ENCODE results near the gene LZTR1. TPM values are rescaled to one million over a fixed set of nuclear protein-coding genes. Genes with fewer than 3 reads are reported as not detected.

The LZTR1 gene
- total RNA-seq, 4 donors from 2014 or later, result 18.2 to 73.7 (median 56.1) TPM

DNA sequence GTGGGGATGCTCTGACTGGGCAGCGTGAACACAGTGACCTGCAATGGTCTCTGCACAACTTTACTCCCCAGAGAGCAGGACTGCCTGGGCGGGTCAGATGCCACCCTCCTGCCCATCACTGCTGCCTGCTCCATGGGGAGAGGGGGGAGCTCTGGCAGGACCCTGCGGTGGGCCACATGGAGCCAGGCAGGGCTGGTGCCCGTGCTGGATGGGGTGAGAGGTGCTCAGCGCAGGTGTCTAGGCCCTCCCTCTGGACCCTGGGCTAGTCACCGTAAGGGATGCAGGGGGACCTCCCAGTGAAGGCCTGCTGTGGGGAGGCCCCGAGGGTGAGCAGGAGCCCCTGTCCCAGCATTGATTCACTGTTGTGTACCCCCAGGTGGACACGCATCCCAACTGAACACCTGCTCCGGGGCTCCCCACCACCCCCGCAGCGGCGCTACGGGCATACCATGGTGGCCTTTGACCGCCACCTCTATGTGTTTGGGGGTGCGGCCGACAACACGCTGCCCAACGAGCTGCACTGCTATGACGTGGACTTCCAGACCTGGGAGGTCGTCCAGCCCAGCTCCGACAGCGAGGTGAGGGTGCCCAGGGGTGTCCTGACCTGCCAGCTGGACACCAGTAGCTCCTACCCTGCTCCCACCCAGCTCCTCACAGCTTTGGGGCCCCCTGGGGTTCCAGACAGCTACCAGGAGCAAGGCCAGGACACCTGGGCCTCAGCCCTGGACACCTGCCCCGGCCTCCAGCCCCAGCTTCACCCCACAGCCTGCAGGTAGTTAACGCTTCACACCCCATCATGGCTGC, 9.4 kb downstream of the LZTR1 start:
- TF ChIP-seq, protein P1, sequence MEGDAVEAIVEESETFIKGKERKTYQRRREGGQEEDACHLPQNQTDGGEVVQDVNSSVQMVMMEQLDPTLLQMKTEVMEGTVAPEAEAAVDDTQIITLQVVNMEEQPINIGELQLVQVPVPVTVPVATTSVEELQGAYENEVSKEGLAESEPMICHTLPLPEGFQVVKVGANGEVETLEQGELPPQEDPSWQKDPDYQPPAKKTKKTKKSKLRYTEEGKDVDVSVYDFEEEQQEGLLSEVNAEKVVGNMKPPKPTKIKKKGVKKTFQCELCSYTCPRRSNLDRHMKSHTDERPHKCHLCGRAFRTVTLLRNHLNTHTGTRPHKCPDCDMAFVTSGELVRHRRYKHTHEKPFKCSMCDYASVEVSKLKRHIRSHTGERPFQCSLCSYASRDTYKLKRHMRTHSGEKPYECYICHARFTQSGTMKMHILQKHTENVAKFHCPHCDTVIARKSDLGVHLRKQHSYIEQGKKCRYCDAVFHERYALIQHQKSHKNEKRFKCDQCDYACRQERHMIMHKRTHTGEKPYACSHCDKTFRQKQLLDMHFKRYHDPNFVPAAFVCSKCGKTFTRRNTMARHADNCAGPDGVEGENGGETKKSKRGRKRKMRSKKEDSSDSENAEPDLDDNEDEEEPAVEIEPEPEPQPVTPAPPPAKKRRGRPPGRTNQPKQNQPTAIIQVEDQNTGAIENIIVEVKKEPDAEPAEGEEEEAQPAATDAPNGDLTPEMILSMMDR (IDR thresholded peaks at IDR 0.05), result no peak
- no peak for TF ChIP-seq POLR2A (IDR thresholded peaks at IDR 0.05)

DNA sequence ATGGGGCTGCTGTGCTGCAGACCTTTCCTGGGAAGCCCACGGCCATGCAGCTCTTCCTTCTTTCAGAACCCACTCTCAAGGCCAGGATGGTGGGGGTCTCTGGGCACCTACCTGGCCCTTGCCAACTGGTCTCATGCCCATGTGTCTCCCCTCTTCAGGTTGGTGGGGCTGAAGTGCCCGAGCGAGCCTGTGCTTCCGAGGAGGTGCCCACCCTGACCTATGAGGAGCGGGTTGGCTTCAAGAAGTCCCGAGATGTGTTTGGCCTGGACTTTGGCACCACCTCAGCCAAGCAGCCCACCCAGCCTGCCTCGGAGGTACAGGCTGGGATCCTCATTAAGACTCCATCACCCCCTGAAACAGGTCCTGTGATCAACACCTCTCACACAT, 10.0 kb downstream of the LZTR1 start:
- Histone ChIP-seq H3K4me1 (no peaks in the 10 kb centered on the region), H3K9me3 (no peaks in the 10 kb centered on the region), H3K27ac (no peak overlapping the region), H3K4me3 (no peak overlapping the region), H3K36me3 (no peaks in the 10 kb centered on the region), H3K27me3 (no peaks in the 10 kb centered on the region)
- intact Hi-C loops (cut with DNase I; ENCODE audit: low total_unique reads), result no loop called here
- TF ChIP-seq POLR2A (IDR thresholded peaks at IDR 0.05), result no peak
- no peak for DNase-seq

More for the DNA sequence above, 9.4 kb downstream of the LZTR1 start:
- Histone ChIP-seq H3K4me1 (no peaks in the 10 kb centered on the region), H3K9me3 (no peaks in the 10 kb centered on the region), H3K36me3 (no peaks in the 10 kb centered on the region), H3K27ac (no peak overlapping the region), H3K4me3 (no peak overlapping the region), H3K27me3 (no peaks in the 10 kb centered on the region)
- DNase-seq, result no peak
- intact Hi-C loops (cut with DNase I; ENCODE audit: low total_unique reads), result no loop called here

DNA sequence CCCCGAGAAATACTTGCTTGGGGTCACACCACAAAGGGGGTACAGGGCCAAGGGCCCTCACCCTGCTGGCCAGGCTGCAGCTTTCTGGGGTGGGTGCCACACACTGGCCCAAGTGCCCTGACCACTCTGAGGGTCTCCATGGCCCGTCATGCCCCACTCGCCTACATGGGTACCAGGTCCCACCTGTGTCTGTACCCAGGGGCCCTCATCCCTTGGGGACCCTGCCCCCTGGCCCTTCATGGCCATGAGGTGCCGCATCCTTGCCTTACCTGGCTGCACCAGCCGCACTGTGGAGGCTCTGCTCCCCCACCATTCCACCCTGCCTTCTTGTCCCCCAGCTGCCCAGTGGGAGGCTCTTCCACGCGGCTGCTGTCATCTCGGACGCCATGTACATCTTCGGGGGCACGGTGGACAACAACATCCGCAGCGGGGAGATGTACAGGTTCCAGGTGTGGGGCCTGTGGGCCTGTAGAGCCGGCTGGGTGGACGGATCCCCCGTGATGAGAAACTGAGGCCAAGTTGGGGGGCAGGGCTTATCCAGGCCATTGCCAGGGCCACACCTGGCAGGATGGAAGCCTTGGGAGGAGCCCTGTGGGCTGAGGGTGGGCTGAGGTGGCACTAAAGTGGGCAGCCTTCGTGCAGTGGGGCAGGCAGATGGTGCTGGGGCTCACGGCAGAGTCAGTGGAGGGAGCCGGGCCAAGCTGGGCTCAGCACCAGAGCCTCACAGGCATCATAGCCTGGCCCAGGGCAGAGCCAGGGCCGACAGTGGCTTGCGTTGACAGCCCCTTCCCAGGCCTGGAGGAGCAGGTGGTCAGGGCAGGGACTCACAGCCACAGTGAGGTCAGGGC, 10.6 kb downstream of the LZTR1 start:
- Histone ChIP-seq H3K27me3 (no peaks in the 10 kb centered on the region), H3K4me1 (no peaks in the 10 kb centered on the region), H3K9me3 (no peaks in the 10 kb centered on the region), H3K27ac (no peak overlapping the region), H3K4me3 (no peak overlapping the region), H3K36me3 (no peaks in the 10 kb centered on the region)
- TF ChIP-seq, protein P1 (IDR thresholded peaks at IDR 0.05), result no peak
- TF ChIP-seq POLR2A (IDR thresholded peaks at IDR 0.05), result no peak
- no peak for DNase-seq
- intact Hi-C loops (cut with DNase I; ENCODE audit: low total_unique reads), result no loop called here

- Histone ChIP-seq H3K36me3 (no peaks in the 10 kb centered on the region), H3K9me3 (no peaks in the 10 kb centered on the region), H3K4me3 (no peak overlapping the region), H3K27ac (no peak overlapping the region), H3K4me1 (no peaks in the 10 kb centered on the region), H3K27me3 (no peaks in the 10 kb centered on the region)
- DNase-seq, result no peak
- no peak for TF ChIP-seq POLR2A (IDR thresholded peaks at IDR 0.05)
- TF ChIP-seq, protein P1 (IDR thresholded peaks at IDR 0.05), result no peak
- intact Hi-C loops (cut with DNase I; ENCODE audit: low total_unique reads), result no loop called here
Observed at GRCh38 chr22:20993304-20994127, 11.4 kb downstream of the LZTR1 start.

GRCh38 chr22:20994128-20994901, 12.2 kb downstream of the LZTR1 start:
- no peak for DNase-seq
- Histone ChIP-seq H3K27ac (no peak overlapping the region), H3K36me3 (no peaks in the 10 kb centered on the region), H3K4me3 (no peak overlapping the region), H3K4me1 (no peaks in the 10 kb centered on the region), H3K27me3 (no peaks in the 10 kb centered on the region), H3K9me3 (no peaks in the 10 kb centered on the region)
- no peak for TF ChIP-seq POLR2A (IDR thresholded peaks at IDR 0.05)
- TF ChIP-seq, protein P1 (IDR thresholded peaks at IDR 0.05), result no peak
- intact Hi-C loops (cut with DNase I; ENCODE audit: low total_unique reads), result no loop called here

Data from uterus (tissue), 4 donors.